A673 (cell line): ENCODE measurements around the gene PKP3.
"Not testable (repeated sequence)": the region's sequence is repeated elsewhere in the genome, so short reads cannot be mapped to it uniquely, and the experiment has no call there.

Source experiments
- CTCF ChIP-seq: fragments of 300-800, 200-600 bp; sonication (generic); conservative IDR thresholded peaks from 2 replicates; pipeline ENCODE4 v1.5.1; 2017; ENCODE audit warnings: low read depth, mild to moderate bottlenecking, antibody characterized with exemption, low read length, moderate library complexity, mixed read lengths
- EZH2 ChIP-seq: fragments of 200-600 bp; sonication (generic); IDR thresholded peaks from 2 replicates; pipeline ENCODE4 v1.6.1; 2017; ENCODE audit warnings: borderline replicate concordance, low read depth, mild to moderate bottlenecking, mixed read lengths, antibody characterized with exemption, low read length; ENCODE audit not compliant: poor library complexity, severe bottlenecking

GRCh38 chr11:349270-349954, 44.6 kb upstream of the PKP3 start:
- not testable (repeated sequence) for TF ChIP-seq CTCF, EZH2
